Measurements from ENCODE around the gene EGR2. TPM values are rescaled to one million over a fixed set of nuclear protein-coding genes. Genes with fewer than 3 reads are reported as not detected.

Gene EGR2
- total and polyA plus RNA-seq, 8 donors, result 0.42 to 2.7 (median 0.65) TPM

DNA sequence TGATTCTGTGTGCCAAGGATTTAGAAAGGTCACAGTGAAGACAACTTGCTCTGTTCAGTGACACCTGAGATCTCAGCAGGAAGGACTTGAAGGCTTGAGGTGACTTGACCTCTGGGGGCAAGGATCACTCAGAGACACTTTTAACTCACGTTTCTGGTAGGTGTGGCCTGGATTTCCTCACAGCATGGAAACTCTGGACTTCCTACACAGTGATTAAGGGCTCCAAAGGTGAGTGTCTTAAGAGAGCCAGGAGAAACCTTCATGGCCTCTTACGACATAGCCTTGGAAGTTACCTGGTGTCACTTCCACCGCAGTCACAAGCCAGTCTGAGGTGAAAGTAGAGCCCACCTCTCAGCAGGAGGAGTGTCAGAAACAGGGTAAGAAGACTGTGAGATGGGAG lies 49.8 kb downstream of the EGR2 start:
- ATAC-seq, result no peak
- Histone ChIP-seq H3K27ac (no peak overlapping the region), H3K4me1 (no peaks in the 10 kb centered on the region), H3K4me3 (no peak overlapping the region), H3K9me3 (no peaks in the 10 kb centered on the region), H3K27me3 (no peaks in the 10 kb centered on the region), H3K36me3 (no peaks in the 10 kb centered on the region)
- DNase-seq, result no peak
- FAIRE-seq, result no peak
- intact Hi-C loops (cut with DNase I), result no loop called here
- WGBS, 2 donors, result 52 to 56% methylated on average over 3 of the region's 3 CpGs
- TF ChIP-seq, protein P1, sequence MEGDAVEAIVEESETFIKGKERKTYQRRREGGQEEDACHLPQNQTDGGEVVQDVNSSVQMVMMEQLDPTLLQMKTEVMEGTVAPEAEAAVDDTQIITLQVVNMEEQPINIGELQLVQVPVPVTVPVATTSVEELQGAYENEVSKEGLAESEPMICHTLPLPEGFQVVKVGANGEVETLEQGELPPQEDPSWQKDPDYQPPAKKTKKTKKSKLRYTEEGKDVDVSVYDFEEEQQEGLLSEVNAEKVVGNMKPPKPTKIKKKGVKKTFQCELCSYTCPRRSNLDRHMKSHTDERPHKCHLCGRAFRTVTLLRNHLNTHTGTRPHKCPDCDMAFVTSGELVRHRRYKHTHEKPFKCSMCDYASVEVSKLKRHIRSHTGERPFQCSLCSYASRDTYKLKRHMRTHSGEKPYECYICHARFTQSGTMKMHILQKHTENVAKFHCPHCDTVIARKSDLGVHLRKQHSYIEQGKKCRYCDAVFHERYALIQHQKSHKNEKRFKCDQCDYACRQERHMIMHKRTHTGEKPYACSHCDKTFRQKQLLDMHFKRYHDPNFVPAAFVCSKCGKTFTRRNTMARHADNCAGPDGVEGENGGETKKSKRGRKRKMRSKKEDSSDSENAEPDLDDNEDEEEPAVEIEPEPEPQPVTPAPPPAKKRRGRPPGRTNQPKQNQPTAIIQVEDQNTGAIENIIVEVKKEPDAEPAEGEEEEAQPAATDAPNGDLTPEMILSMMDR (IDR thresholded peaks at IDR 0.05), result no peak

DNA sequence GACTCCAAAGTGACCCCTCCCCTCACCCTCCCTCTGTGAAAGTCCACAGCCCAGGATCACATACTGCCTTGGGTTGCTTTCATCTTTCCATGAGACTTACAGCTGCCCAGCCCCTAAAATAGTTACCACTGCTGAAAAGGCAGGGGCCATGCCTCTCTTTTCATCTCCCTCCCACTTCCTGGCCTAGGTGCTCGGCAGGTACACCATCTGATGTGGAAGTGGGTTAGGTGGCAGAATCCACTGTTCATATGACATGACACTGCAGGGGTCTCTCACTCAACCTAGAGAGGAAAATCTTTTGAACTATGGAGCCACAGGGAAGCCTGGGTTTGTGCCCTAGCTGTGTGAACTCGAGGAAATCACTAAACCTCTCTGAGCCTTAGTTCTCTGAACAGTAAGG lies 50.4 kb downstream of the EGR2 start:
- TF ChIP-seq, protein P1 (IDR thresholded peaks at IDR 0.05), result no peak

DNA sequence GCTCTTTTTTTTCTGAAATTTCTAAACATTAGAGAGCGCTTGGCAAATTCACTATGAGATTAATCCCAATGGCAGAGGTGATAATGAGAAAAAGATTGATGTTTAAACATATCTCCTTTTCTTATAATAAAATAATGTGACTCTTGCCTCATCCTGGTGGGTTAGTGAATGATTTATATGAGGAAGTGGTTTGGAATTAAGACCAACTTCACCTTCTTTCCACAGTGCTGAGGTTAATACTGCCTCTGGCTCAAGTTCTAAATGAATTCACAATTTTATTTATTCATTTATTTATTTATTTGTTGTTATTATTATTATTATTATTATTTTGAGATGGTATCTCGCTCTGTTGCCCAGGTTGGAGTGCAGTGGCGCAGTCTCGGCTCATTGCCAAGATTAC lies 52.2 kb downstream of the EGR2 start:
- intact Hi-C loops (cut with DNase I), result no loop called here
- ATAC-seq, result no peak
- TF ChIP-seq, protein P1 (IDR thresholded peaks at IDR 0.05), result no peak
- Histone ChIP-seq H3K27me3 (no peaks in the 10 kb centered on the region), H3K9me3 (no peaks in the 10 kb centered on the region), H3K4me1 (no peaks in the 10 kb centered on the region), H3K4me3 (no peak overlapping the region), H3K27ac (no peak overlapping the region), H3K36me3 (no peaks in the 10 kb centered on the region)
- FAIRE-seq, result no peak
- no peak for DNase-seq
- WGBS, 2 donors, result 92 to 94% methylated on average over 4 of the region's 4 CpGs

More for the DNA sequence above, 50.4 kb downstream of the EGR2 start:
- FAIRE-seq (no peak), DNase-seq (no peak), ATAC-seq (no peak)
- H3K27me3 ChIP-seq, result no peaks in the 10 kb centered on the region
- intact Hi-C loops (cut with DNase I), result no loop called here
- no peaks in the 10 kb centered on the region for H3K36me3 ChIP-seq
- no peaks in the 10 kb centered on the region for H3K4me1 ChIP-seq
- WGBS, 2 donors, result 72 to 81% methylated on average over 2 of the region's 2 CpGs
- no peak overlapping the region for H3K4me3 ChIP-seq
- H3K27ac ChIP-seq, result no peak overlapping the region
- no peaks in the 10 kb centered on the region for H3K9me3 ChIP-seq

DNA sequence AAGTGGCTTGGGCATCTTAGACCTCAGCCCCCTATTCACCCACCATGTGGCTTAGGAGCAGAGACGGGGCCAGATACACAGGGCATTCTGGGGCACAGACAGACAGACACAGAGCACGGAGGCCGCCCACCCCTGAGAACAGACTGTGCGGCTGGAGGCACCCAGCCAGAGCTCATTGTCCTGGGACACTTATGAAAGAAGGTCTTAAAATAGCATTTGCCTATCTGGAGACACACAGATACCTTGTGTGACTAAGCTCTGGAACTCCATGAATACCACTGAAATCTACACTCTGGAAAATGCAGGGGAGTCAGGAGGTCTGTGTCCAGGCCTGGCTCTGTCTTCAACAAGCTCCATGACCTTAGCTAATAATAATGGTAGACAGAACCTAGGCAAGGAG lies 53.0 kb downstream of the EGR2 start:
- WGBS, 2 donors, result 86 to 92% methylated on average over 4 of the region's 4 CpGs
- Histone ChIP-seq H3K9me3 (no peaks in the 10 kb centered on the region), H3K4me1 (no peaks in the 10 kb centered on the region), H3K27me3 (no peaks in the 10 kb centered on the region), H3K4me3 (no peak overlapping the region), H3K36me3 (no peaks in the 10 kb centered on the region), H3K27ac (no peak overlapping the region)
- ATAC-seq (no peak), FAIRE-seq (no peak), DNase-seq (no peak)
- TF ChIP-seq, protein P1 (IDR thresholded peaks at IDR 0.05), result no peak
- intact Hi-C loops (cut with DNase I), result no loop called here

Other genes starting within 250 kb of the EGR2 start
- 1 to 10 TPM; 3.7 to 9.6 (median 5.7) TPM for gene ADO, start 11.6 kb downstream of the EGR2 start, total RNA-seq
- 1 to 10 TPM; 2.4 to 5.5 TPM for gene ADO, start 11.6 kb downstream of the EGR2 start, polyA plus RNA-seq

Measured in pancreas (tissue), 10 donors.